Measurements from ENCODE around the gene NCMAP. TPM values are rescaled to one million over a fixed set of nuclear protein-coding genes. Genes with fewer than 3 reads are reported as not detected.

The NCMAP gene
- total RNA-seq, 1 donor from 2014 or later, result 0.49 TPM

DNA sequence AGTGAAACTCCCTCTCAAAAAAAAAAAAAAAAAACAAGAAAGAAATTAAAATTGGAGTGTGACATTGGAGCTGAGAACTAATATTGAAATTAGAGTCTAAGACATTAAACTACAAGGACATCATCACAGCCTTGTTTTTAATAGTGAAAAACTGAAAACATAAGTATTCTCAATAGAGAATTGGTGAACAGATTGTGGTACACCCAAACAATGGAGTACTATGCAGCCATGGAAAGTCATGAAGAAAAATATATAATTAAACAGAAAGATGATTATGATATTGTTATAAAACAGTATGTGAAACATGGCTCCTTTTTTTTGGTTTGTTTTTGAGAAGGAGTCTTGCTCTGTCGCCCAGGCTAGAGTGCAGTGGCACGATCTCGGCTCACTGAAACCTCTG, 43.4 kb downstream of the NCMAP start:
- H3K27ac ChIP-seq, result no peak overlapping the region
- no peak overlapping the region for H2AFZ ChIP-seq (replicated peaks)
- Mint-ChIP-seq H3K36me3 (no peaks in the 10 kb centered on the region), H3K4me3 (no peak overlapping the region), H3K9me3 (no peaks in the 10 kb centered on the region), H3K4me1 (no peaks in the 10 kb centered on the region), H3K27me3 (ENCODE audit: insufficient read depth, low read depth) (peaks cover 6% of the 10 kb centered on the region), H3K27ac (no peak overlapping the region)
- H3K79me2 ChIP-seq (ENCODE audit: low read depth), result no peaks in the 10 kb centered on the region
- H3K27me3 ChIP-seq, result no peaks in the 10 kb centered on the region
- no peak overlapping the region for H3K4me2 ChIP-seq
- no peaks in the 10 kb centered on the region for H4K20me1 ChIP-seq (ENCODE audit: low read depth)
- no peak overlapping the region for H3K9ac ChIP-seq
- no peak for DNase-seq (ENCODE audit: low spot score)
- H3F3A ChIP-seq (ENCODE audit: low read depth), result no peaks in the 10 kb centered on the region
- H3K4me3 ChIP-seq, result no peak overlapping the region
- no peaks in the 10 kb centered on the region for H3K9me3 ChIP-seq (ENCODE audit: low read depth)
- no peaks in the 10 kb centered on the region for H3K4me1 ChIP-seq
- no peak for TF ChIP-seq EZH2phosphoT487 (IDR thresholded peaks at IDR 0.05)
- no peak for TF ChIP-seq CTCF (IDR thresholded peaks at IDR 0.05)
- no peak for TF ChIP-seq EZH2 (IDR thresholded peaks at IDR 0.05)
- no peaks in the 10 kb centered on the region for H3K36me3 ChIP-seq

GRCh38 chr1:24600551-24600950, 44.7 kb downstream of the NCMAP start:
- Histone ChIP-seq H3K9ac (no peak overlapping the region), H3K27ac (no peak overlapping the region), H3F3A (ENCODE audit: low read depth) (no peaks in the 10 kb centered on the region), H3K9me3 (ENCODE audit: low read depth) (no peaks in the 10 kb centered on the region), H3K4me1 (no peaks in the 10 kb centered on the region), H3K36me3 (no peaks in the 10 kb centered on the region), H3K4me2 (no peak overlapping the region), H2AFZ (replicated peaks) (no peak overlapping the region), H4K20me1 (ENCODE audit: low read depth) (no peaks in the 10 kb centered on the region), H3K4me3 (no peak overlapping the region), H3K27me3 (no peaks in the 10 kb centered on the region), H3K79me2 (ENCODE audit: low read depth) (no peaks in the 10 kb centered on the region)
- TF ChIP-seq CTCF (IDR thresholded peaks at IDR 0.05), result no peak
- TF ChIP-seq EZH2 (IDR thresholded peaks at IDR 0.05), result no peak
- no peak for TF ChIP-seq EZH2phosphoT487 (IDR thresholded peaks at IDR 0.05)
- Mint-ChIP-seq H3K4me3 (no peak overlapping the region), H3K36me3 (no peaks in the 10 kb centered on the region), H3K4me1 (no peaks in the 10 kb centered on the region), H3K27me3 (ENCODE audit: insufficient read depth, low read depth) (peaks cover 6% of the 10 kb centered on the region), H3K27ac (no peak overlapping the region), H3K9me3 (no peaks in the 10 kb centered on the region)
- DNase-seq (ENCODE audit: low spot score), result no peak

GRCh38 chr1:24605534-24606295, 49.8 kb downstream of the NCMAP start:
- Histone ChIP-seq H4K20me1 (ENCODE audit: low read depth) (no peaks in the 10 kb centered on the region), H3K36me3 (no peaks in the 10 kb centered on the region), H3K9ac (no peak overlapping the region), H3K4me3 (no peak overlapping the region), H3K79me2 (ENCODE audit: low read depth) (no peaks in the 10 kb centered on the region), H3K27ac (no peak overlapping the region), H3K27me3 (no peaks in the 10 kb centered on the region), H3K4me2 (no peak overlapping the region), H2AFZ (replicated peaks) (no peak overlapping the region), H3K9me3 (ENCODE audit: low read depth) (no peaks in the 10 kb centered on the region), H3K4me1 (no peaks in the 10 kb centered on the region), H3F3A (ENCODE audit: low read depth) (no peaks in the 10 kb centered on the region)
- no peaks in the 10 kb centered on the region for H3K4me1 Mint-ChIP-seq
- H3K36me3 Mint-ChIP-seq, result no peaks in the 10 kb centered on the region
- H3K27ac Mint-ChIP-seq, result no peak overlapping the region
- no peak for DNase-seq (ENCODE audit: low spot score)
- peaks cover 2% of the 10 kb centered on the region for H3K27me3 Mint-ChIP-seq (ENCODE audit: insufficient read depth, low read depth)
- no peaks in the 10 kb centered on the region for H3K9me3 Mint-ChIP-seq
- no peak overlapping the region for H3K4me3 Mint-ChIP-seq
- no peak for TF ChIP-seq EZH2 (IDR thresholded peaks at IDR 0.05)
- TF ChIP-seq CTCF (IDR thresholded peaks at IDR 0.05), result no peak
- TF ChIP-seq EZH2phosphoT487 (IDR thresholded peaks at IDR 0.05), result no peak
